GM19238 (cell line): ENCODE measurements around the gene PUDP.
"Not testable (repeated sequence)": the region's sequence is repeated elsewhere in the genome, so short reads cannot be mapped to it uniquely, and the experiment has no call there.

Experiments
- DNase-seq: peaks from one replicate; pipeline ENCODE4 v3.0.0; 2011; ENCODE audit warnings: low spot score; ENCODE audit not compliant: insufficient read length

The PUDP gene

GRCh38 chrX:7043796-7044433, 104.0 kb downstream of the PUDP start:
- not testable (repeated sequence) for DNase-seq

GRCh38 chrX:7028246-7028645, 119.7 kb downstream of the PUDP start:
- no peak for DNase-seq

GRCh38 chrX:7027071-7027470, 120.9 kb downstream of the PUDP start:
- no peak for DNase-seq

DNA sequence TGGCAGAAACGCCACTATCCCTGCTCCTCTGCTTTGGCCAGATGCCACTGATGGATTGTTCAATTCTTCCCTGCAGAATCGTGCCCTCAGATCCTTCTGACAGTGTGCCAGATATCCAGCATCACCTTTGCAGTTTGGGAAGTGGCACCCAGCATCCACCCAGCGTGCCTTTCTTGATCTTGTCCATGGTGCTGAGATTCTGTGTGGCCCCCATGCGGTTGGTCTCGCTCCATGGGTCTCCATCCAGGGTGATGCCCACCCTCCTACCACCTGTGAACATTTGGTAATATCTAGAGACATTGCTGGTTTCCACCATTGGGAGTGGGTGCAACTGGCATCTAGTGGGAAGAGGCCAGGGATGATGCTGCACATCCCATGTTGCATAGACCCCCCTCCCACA, 121.6 kb downstream of the PUDP start:
- not testable (repeated sequence) for DNase-seq

DNA sequence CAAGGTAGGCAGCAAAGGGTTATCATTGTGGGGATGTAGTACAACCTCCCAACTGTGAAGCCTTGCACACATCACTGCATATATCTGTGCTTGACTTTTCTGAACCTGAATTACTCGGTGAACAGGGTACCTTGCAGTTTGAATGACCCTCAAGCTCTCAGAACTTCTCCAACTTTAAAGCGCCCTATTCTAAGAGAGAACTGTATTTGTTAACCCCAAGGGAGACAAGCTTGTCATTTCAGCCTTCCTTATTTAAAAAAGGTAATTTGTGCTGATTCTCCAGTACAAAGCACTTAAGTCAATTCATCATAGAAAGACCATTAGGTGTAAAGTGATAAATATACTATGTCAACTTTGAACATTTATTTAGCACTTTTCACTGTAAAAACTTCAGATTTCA, 122.5 kb downstream of the PUDP start:
- no peak for DNase-seq

DNA sequence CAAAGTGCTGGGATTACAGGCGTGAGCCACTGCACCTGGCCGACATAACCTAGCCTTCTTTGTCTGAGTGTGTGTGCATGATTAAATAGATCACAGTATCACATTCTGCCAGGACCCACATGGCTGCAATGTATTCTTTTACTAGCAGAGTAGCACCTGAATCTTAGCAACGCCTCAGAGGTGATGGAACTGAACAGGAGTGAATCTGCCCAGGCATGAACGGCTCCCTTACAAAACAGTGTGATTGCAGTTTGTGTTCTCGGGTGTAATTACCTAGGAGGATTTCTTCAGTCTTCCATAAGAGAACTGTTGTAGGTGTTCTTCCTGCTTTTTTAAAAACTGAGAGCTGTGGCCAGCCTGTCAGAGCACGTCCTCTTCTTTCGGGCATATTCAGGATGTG, 123.1 kb downstream of the PUDP start:
- DNase-seq: no peak

GRCh38 chrX:7022996-7023395, 125.0 kb downstream of the PUDP start:
- DNase-seq: not testable (repeated sequence)

DNA sequence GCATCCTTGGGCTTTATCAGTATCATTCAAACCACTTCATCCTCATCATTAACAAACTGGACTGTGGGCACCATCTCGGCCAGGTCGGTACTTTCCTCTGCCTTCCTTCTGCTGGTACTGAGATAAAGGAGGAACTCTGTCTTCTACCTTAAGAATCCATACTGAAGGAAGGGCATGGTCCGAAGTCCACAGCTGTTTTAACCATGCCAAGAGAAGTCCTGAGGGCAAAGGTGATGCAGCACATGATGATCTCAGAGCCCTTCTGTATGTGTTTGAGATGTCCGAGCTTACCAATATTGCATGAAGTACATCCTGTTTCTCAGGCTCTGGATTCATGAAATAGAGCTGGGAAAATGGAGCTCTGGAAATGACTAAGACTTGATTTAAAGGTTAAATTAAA, 126.0 kb downstream of the PUDP start:
- no peak for DNase-seq

DNA sequence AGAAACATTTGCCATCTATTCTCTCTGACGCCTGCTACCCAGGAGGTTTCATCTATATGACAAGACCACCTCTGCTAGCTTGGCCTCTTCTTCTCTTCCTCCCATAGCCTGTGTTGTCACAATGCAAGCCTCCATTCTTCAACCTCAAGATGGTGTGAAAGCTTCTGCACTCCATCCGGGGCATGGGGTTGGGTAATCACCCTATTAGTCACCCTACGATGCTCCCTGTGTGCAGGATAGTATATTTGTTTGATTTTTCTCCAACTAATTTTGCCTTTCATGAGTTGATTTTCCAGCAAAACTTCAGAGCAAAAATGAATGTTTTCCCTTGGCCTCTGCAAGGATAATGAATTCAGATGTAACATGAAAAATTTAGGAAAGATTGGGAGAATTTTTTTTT, 128.4 kb downstream of the PUDP start:
- DNase-seq: no peak

- DNase-seq: not testable (repeated sequence)
Measured at GRCh38 chrX:7012262-7012834, 135.6 kb downstream of the PUDP start.

DNA sequence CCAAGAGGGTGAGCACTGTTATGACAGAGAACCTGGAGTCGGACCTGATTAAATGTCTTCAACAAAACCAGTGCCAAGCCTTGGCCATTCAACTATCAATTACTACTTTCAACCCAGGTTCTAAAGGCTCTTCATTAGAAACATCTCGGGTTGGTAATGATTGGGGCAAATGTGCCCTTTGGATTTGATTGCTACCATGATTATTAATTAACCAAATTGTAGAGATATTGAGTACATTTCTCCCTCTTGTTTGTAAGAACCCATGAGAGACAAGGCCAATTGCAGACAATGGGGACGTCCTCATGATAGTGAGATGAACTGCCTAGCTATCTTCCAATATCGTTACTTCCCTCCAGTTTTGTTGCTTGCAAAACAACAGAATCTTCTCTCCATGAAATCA, 137.1 kb downstream of the PUDP start:
- DNase-seq: not testable (repeated sequence)

DNA sequence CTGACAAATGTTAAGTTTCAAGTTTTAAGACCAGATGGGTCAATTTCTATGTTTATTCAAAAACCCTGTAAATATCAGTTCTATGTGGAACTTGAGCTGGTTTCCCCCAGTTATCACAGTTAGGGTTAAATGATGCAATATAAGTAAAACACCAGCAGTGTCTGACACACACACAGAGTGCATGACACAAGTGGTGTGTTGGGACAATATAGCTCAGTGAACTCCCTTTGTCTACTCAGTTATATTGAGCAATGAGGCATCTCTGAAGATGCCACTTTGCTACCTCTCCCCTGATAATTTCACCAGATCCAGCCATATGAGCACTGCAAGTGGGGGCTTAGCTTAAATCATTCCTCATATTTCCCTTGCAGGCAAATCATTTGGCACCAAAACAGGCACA, 140.6 kb downstream of the PUDP start:
- not testable (repeated sequence) for DNase-seq
